Measurements from ENCODE around the gene NFE2.

NFE2 gene

GRCh38 chr12:54253240-54253639, 47.6 kb downstream of the NFE2 start:
- DNase-seq (ENCODE audit: low read depth in 1 of 2, low spot score in 1 of 2): no peak

GRCh38 chr12:54251667-54252284, 49.0 kb downstream of the NFE2 start:
- DNase-seq (ENCODE audit: low read depth in 1 of 2, low spot score in 1 of 2): no peak

- no peak for DNase-seq (ENCODE audit: low read depth in 1 of 2, low spot score in 1 of 2)
Observed at GRCh38 chr12:54249489-54249888, 51.3 kb downstream of the NFE2 start.

- no peak for DNase-seq (ENCODE audit: low read depth in 1 of 2, low spot score in 1 of 2)
Observed at GRCh38 chr12:54246011-54246641, 54.7 kb downstream of the NFE2 start.

Data from activated T-helper 1 cell treated with anti-CD3 and anti-CD28 coated beads, Interleukin-2, amount 50 U/mL, for 16 hours (primary cell).